Measurements from ENCODE around the gene SPEG. TPM values are rescaled to one million over a fixed set of nuclear protein-coding genes. Genes with fewer than 3 reads are reported as not detected.

Gene SPEG
- total and polyA plus RNA-seq, 2 of the 8 experiments (the other 6 are each of a cell fraction or from before 2014, with no cell fraction given), result 19.9 to 32.0 TPM

DNA sequence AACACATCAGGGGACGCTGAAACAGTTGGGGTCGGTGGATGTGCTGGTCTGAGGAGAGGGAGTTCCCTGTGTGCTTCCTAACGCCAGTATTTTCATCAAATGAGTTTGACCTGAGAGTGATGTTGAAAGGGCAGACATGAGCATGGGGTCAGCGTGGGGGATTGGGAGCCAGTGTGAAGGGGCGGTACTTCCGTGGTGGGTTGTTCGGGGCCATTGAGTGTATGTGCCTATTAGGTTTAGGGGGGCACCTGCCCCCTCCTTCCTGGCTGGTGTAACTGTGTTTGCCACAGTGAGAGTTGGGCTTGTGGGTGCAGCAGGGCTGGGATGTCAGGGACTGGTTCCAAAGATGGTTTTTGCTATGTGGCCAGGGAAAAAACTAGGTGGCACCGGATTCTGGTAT is 24.4 kb downstream of the SPEG start:
- FAIRE-seq, result no peak
- Histone ChIP-seq H3K4me3 (ENCODE audit: extremely low read depth in 1 of 4, insufficient read depth in 2 of 4, low read depth in 3 of 4, low read length in 4 of 4) (no peak overlapping the region), H3K79me1 (ENCODE audit: low read depth, low read length) (no peaks in the 10 kb centered on the region), H4K91ac (replicated peaks; ENCODE audit: insufficient read length, low read length) (no peak overlapping the region), H3K4me2 (ENCODE audit: insufficient read depth in 1 of 2, low read depth in 2 of 2, low read length in 2 of 2) (no peak overlapping the region), H3K27me3 (replicated peaks in 1 of 4; ENCODE audit: control insufficient read depth in 3 of 4, extremely low read depth in 1 of 4, insufficient read depth in 3 of 4, low read length in 3 of 4) (no peaks in the 10 kb centered on the region; a peak in 1 of 7 replicates), H3K9ac (replicated peaks in 1 of 4; ENCODE audit: extremely low read depth in 1 of 4, low read depth in 3 of 4, low read length in 3 of 4) (no peak overlapping the region; a peak in 1 of 7 replicates), H2BK5ac (ENCODE audit: low read depth, low read length) (no peak overlapping the region), H3K14ac (ENCODE audit: insufficient read length) (no peak overlapping the region), H3K36me3 (ENCODE audit: control insufficient read depth in 2 of 4, insufficient read depth in 4 of 4, low read length in 3 of 4) (peaks cover 0 to 6% (median under 1%) of the 10 kb centered on the region in 4 experiments; a peak in 1 of 8 replicates), H4K8ac (ENCODE audit: extremely low read depth, insufficient read depth, low read length) (no peak overlapping the region), H2BK15ac (ENCODE audit: low read length) (no peak overlapping the region), H2BK20ac (ENCODE audit: low read length) (no peak overlapping the region), H3K56ac (replicated peaks; ENCODE audit: insufficient read length, low read depth, low read length) (no peak overlapping the region), H4K20me1 (replicated peaks in 1 of 2; ENCODE audit: control insufficient read depth in 1 of 2, insufficient read depth in 2 of 2, low read length in 2 of 2) (peaks cover 0 to 5% of the 10 kb centered on the region in 2 experiments), H3K4ac (replicated peaks; ENCODE audit: insufficient read length, low read depth, low read length) (no peak overlapping the region), H2BK12ac (ENCODE audit: low read depth, low read length) (no peak overlapping the region; the same call in 1 of the 2 replicates), H3K18ac (ENCODE audit: extremely low read depth, low read length) (no peak overlapping the region), H2AK5ac (ENCODE audit: low read depth, low read length) (0 out of 2 replicates have a peak overlapping the region, but pooled peaks have one; percentile 41), H3K79me2 (ENCODE audit: control insufficient read depth in 1 of 2, insufficient read depth in 2 of 2, low read length in 2 of 2) (no peaks in the 10 kb centered on the region), H3K4me1 (replicated peaks in 1 of 4; ENCODE audit: control insufficient read depth in 3 of 4, insufficient read depth in 4 of 4, low read length in 3 of 4) (peaks cover 9 to 24% (median 21%) of the 10 kb centered on the region in 4 experiments), H3K23ac (ENCODE audit: insufficient read length) (no peak overlapping the region), H2BK120ac (replicated peaks; ENCODE audit: low read depth, low read length) (no peak overlapping the region), H3K23me2 (ENCODE audit: low read depth, low read length) (peaks cover 3% of the 10 kb centered on the region; the same call in 1 of the 2 replicates), H4K5ac (ENCODE audit: insufficient read length, low read depth, low read length) (no peak overlapping the region), H3K9me3 (ENCODE audit: insufficient read depth in 2 of 2, low read depth in 1 of 2, low read length in 1 of 2) (no peaks in the 10 kb centered on the region), H3K27ac (ENCODE audit: low read depth, low read length) (no peak overlapping the region), H2AFZ (ENCODE audit: low read length) (no peak overlapping the region)
- DNase-seq (ENCODE audit: low read depth in 1 of 2, low spot score in 2 of 2), result no peak
- CTCF ChIA-PET (ENCODE audit: partially characterized antibody), result interaction anchor here (0.7 to 113.1 kb wide), 13 partner anchors 1 to 226 kb away, joined by 3 to 7248 read pairs (median 5); partner anchors contain the start of genes ASIC4, CHPF, DES and GMPPA
- TF ChIP-seq RBBP5 (IDR thresholded peaks at IDR 0.05; ENCODE audit: borderline replicate concordance, low read depth, low read length) (0 out of 2 replicates have a peak, but pooled peaks have one; percentile 13), TAF7 (optimal IDR thresholded peaks at IDR 0.05; ENCODE audit: borderline replicate concordance, low read depth, low read length) (no peak)
- 86% methylated on average over 8 of the region's 8 CpGs; no CpG with 5 or more reads in 1 of the 2 experiments for WGBS, 2 experiments (ENCODE audit: extremely low coverage in 1 of 2, insufficient coverage in 1 of 2, insufficient read length in 1 of 2, insufficient replicate concordance in 2 of 2, low coverage in 1 of 2, low lambda C conversion rate in 2 of 2, missing lambda C conversion rate in 1 of 2)
- POLR2A ChIA-PET (ENCODE audit: partially characterized antibody), result interaction anchor here (0.9 to 2.5 kb wide), 7 partner anchors 9 to 70 kb away, joined by 3 to 13 read pairs (median 4); no protein-coding TSS in a partner anchor
